ENCODE measurements around the gene PROK2.

The PROK2 gene, protein sequence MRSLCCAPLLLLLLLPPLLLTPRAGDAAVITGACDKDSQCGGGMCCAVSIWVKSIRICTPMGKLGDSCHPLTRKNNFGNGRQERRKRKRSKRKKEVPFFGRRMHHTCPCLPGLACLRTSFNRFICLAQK

DNA sequence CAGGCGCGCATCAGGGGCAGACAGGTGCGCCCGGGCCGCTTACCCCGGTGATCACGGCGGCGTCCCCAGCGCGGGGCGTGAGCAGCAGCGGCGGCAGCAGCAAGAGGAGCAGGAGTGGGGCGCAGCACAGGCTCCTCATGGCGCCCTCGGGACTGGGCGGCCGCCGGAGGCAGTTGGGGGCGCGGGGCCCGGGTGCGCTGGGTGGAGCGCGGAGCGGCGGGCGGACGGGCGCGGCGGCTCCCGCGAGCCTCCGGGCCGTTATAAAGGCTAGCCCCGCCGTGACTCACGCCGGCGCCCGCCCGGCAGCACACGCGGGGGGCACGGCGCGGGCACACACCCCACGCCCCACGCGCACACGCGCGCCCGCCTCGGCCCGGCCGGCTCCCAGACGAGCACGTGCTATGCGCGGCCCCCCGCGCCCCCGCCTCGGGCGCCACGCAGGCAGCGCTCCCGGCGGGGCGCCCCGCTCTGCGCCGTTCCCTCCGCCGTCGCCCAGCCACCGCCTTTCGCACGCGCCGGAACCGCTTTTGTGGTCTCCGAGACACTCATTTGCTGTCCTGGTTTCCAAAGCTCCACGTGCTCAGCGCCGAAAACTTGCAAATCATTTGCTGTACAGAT is at the start of gene PROK2:
Gene PROK2, minus strand, starts transcription at position 235 of the 618 bp plus-strand sequence. Its CDS starts 96 bp downstream, at position 139.
- DNase-seq, result no peak

DNA sequence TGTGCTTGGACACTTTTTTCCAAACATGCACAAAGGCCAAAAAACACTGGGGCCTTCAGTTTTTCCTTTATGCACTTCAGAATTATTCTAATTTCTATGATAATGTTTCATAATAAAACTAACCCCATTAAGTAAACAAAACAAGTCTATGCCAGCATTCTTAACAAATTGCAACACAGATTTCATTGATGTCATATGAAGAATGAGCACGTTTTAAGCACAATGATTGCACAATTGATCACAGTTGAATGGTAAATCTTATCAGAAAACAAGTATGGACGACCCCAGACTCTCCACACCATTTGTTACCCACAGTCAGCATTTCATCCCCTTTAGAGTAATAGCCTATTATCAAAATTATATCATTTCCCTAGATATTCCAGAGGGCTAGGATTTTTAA is 46.7 kb upstream of the PROK2 start:
- DNase-seq, result no peak

DNA sequence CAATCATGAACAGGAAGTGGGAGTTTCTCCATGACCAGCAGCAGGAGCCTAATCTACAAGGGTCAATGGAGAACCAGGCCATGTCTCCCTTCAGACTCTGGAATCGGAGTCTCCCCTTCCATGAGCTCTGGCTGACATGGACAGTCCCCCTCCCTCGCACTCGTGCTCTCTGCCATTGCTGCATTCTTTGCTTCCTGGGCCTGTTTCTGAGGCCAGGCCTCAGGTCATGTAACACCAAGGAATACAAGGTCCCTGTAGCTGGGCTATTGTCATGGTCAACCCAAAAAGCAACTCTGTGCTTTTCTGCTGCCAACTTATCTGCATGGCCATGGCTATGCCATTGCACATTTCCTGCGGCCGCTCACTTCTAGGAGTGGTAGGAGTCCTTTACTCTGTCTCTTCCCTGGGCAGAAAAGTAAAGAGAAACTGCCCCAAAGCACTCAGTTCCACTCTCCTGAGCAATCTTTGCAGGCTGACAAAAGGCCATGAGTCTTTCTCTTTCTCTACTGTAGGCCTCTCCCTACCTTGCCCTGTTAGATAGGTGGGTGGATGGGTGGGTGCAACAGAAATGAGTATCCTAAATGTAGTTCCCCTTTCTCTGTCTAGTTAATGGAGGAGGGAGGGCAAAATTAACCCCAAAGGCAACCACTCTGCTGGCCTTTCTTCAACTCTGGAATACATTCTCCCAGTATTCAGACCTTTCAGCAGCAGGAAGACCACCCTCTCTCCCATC is 40.8 kb upstream of the PROK2 start:
- DNase-seq, result no peak

DNA sequence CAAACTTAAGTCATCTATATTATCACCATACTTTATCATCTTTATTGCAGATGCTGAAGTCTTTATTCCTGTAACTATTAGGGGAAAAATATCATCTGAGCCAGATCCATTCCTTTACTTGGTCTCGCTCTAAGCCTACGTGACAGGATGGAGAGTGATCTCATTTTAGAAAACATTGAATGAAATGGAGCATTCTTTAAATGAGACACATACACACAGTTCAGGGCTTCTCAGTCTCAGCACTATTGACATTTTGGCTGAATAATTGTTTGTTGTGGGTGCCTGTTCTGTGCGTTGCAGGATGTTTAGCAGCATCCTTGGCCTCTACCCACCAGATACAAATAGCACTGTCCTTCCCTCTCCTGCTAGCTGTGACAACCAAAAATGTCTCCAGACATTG is 36.2 kb upstream of the PROK2 start:
- no peak for DNase-seq

DNA sequence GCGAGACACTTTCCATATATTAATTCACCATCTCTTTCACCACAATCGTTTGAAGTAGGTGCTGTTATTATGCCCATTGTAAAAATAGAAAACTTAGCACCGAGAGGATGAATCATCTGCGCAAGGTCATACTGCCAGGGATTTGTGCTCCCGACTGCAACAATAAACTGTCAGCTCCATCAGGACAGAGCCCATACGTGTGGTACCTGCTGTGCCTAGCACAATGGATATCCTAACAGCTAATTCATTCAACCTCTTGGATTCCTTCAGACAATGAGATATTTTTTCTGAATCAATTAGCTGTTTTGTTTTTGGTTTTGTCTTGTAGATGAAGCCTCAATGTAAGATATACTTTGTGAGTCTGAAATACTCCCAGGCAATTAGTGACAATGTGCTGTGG is 32.3 kb upstream of the PROK2 start:
- DNase-seq, result no peak

DNA sequence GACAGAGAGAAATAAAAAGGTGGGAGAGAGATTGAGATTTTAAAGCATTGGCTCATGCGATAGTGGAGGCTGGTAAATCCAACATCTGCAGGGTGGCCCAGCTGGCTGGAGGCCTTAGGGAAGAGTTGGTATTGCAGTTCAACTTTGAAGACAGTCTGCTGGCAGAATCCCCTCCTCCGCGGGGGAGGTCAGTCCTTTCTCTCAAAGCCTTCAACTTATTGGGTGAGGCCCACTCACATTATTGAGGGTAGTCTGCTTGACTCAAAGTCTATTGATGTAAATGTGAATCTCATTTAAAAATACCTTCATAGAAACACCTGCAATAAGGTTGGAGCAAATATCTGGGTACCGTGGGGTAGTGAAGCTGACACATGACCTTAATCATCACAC is 31.8 kb upstream of the PROK2 start:
- no peak for DNase-seq

DNA sequence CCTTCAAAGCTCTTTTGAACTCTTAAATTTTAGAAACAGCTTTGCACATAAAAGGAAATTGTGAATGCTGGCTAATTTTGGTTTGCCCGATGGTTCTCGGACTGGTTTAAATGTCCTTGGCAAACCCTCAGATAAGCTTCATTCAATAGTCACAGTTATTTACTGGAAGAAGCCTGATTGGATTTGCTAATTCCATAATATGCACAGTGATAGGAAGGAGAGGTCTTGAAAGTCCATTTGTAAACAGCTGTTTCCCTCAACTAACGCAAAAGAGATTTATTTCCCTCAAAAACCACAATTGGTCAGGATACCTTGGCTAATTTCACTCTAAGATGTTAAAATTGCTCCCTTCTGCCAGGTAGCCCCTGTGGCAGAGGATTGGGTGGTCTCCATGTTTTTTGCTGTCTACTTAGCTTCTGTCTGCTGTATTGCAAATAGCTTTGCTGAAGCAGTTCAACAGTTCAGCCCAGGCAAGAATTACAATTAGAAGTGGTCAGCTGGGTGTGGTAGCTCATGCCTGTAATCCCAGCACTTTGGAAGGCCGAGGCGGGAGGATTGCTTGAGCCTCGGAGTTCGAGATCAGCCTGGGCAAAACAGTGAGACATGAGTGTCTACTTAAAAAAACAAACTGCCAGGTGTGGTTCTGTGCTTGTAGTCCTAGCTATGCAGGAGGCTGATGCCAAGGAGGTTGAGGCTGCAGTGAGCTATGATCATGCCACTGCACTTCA is 30.6 kb upstream of the PROK2 start:
- no peak for DNase-seq

DNA sequence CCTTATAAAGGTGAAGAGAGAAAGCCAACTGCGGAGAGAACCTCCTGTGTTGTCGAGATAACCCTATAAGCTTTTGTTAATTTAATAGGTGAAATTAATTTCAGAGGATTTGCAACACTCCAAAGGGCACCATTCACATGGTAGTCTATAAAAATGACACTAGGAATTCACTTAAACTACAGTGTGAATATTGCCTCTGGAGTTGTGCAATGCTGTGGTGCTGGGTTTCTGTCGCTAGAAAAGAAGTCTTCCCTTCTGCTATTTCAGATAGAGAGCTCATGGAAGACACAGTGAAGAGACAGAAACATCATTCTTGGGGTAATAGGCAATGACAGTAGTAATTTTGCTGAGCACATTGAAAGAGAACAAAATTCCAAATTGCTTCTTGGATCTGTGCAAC is 28.8 kb upstream of the PROK2 start:
- no peak for DNase-seq

DNA sequence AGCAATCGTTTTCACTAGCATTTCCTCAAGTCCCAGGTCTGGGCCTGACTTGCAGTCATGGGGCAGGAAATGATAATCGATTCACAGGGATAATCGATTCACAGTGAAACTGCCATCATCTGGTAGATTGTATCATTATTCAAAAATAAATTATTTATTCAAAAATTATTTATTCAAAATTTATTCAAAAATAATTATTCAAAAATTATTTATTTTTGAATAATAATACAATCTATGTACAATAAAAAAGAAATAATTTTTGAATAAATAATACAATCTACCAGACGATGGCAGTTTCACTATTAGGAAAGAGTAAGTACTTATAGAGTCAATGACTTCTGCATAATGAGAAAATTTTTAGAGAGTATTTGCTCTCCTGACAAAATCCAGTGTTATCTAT is 28.1 kb upstream of the PROK2 start:
- no peak for DNase-seq

DNA sequence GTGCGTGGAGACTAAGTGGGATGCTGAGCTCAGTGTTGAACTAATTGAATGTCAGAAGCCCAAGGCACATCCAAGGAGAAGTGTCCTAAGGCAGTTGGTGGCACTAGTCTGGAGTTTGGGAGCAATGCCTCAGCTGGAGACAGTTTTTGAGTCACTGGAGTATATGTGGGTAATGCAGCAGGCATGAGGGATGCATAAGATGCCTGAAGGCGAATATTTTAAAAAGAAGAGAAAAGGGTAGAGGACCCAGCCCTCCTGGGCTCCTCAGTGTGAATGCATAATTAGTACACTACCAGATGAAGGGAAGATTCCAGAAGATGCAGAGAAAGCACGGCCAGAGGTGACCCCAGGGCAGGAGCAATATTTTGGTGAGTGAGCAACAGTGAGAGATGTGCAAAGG is 25.1 kb upstream of the PROK2 start:
- DNase-seq, result no peak

DNA sequence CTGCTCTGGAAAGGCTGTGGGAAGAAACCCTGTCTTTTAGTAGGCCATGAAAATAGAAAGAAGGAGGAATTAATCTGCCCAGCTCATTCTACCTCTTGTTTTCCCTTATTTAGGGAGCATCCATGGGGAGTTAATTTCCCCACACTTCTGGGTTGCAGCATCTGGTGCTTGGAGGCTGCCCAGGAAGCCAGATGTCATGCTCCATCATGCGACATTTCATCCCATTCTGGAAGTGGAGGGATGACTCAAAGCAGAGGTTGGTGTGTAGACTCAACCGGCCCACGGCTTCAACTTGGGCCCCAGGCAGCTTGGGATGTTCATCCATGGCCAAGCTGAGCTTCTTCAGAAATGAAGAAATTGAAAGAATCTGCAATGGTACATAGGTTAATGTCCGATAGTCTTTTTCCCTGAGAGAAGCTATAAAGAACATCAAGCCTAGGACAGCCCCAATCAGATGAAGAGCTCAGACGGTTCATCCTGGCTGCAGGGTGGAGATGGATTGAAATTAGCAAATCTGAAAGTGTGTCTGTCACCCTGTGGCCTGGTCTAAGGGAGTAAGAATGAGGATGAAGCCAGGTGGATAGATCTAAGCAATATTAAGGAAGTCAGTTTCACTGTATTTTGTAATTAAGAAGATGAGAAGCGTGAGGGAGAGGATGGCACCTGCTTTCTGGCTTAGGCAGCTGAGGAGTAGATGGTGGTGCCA is 24.5 kb upstream of the PROK2 start:
- DNase-seq, result no peak

DNA sequence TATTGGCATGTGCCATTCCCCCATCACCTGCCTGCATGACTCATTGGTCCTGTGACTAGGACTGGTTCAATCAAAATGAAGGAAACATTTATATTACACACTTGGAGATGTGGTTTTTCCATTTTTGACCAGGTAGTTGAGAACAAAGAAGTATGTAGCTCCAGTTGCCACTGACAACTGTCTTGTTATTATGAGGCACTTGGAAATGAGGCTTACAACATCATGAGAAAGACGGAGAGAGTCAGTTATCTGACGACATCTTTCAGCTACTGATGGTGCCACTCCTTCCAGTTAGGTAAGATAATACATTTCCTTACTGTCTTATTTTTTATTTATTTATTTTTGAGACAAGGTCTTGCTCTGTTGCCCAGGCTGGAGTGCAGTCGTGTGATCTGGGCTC is 21.8 kb upstream of the PROK2 start:
- DNase-seq, result no peak

DNA sequence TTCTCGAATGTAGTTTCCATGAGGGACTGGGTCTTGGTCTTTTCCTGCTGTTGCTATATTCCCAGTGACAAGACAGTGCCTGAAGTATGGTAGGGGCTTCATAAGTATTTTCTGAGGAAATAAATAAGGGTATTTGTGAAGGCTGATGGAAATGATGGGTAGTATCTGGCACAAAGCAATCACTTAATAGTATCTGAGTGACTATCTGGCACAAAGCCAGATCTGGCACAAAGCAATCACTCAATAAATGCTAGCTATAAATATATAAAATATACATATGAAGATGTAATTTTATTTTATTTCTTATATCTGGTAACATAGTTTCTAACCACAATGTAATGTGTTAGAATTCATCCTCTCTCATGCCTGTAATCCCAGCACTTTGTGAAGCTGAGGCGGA is 20.7 kb upstream of the PROK2 start:
- no peak for DNase-seq

DNA sequence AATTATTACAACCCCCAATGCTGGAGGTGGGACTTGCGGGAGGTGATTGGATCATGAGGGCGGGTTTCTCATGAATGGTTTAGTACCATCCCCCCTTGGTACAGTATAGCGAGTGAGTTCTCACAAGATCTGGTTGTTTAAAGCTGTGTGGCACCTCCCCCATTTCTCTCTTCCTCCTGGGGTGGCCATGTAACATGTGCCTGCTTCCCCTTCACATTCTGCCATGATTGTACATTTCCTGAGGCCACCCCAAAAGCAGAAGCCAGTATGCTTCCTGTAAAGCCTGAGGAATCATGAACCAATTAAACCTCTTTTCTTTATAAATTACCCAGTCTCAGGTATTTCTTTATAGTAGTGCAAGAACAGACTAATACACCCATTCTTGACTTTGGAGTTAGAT is 20.3 kb upstream of the PROK2 start:
- DNase-seq, result no peak

DNA sequence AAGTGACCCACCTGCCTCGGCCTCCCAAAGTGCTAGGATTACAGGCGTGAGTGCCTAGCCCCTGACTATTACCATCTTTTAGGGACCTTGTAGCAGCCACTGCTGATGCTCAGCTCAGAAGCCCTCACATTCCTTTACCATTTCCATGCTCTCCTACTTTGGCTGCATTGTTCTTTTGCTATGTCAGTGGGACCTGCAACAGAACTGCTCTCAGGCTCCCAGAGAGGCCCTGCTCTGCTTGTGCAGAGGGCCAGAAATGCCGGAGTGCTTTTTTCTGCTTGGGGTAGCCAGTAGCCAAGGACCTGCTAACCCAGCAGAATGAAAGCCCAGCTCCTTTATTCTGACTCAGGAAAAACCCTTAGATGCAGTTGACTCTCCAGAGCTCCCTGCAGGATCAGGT is 18.3 kb upstream of the PROK2 start:
- DNase-seq, result no peak

DNA sequence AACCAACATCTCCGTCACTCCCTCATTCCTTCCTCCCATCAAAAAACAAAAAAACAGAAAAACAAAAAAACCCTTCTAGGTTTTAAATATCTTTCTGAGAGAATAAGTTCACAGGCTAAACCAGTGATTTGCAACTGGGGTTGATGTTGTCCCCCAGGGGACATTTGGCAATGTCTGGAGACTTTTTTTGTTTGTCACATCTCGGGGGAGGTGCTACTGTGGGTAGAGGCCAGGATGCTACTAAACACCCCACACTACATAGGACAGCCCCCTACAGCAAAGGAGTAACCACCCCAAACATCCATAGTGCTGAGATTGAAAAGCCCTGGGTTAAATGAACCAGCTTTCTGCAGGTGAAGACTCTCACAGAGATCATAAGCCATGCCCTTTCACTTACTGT is 17.0 kb upstream of the PROK2 start:
- no peak for DNase-seq

DNA sequence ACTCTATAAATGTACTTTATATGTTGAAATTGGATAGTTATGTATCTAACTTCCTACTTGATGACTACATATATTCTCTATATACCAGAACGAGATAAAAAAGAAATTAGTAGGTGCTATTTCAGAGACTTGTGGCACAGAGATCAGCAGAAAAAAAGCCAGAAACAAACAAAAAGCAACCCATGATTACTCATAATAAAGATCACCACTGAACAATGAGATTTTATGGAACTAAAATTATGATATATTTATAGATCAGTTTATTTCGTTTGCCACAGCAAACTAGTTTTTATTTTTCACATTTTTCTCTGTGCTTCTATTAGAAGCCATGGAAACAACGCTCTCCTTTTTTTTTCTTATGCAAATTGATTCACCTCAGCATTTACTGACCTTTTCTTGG is 15.1 kb upstream of the PROK2 start:
- DNase-seq, result no peak

DNA sequence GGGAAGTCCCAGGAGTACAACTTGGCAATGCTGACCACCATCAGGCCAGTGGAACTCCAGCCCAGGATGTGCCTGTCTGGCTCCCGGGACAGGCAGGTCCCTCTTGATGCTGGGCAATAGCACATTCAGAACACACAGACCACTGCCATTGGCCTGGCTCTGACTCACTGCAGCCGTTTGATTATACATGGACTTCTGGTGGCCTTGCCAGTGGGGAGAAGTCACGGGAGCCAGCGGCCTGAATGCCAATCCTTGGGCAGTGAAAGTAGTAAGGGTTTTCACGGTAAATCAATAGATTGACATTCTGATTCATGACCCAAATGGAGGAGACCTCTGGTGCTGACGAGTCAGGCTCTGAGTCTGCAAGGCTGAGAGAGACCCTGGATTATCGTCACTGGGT is 12.5 kb upstream of the PROK2 start:
- DNase-seq, result no peak

DNA sequence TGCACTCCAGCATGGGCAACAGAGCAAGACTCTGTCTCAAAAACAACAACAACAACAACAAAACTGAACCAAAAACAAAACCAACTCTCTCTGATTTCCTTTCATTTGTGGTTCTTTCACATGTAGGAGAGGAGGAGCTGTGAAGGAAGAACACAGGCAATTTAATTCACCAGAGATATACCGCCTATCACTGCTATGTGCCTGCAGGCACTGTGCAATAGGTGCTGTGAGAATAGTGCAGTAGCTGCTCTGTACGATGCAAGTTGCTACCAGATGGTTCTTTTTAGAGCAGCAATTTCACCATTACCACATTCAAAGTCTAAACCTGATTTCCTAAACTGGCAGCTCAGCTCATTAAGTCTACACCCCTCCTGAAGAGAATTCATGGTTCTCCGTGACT is 11.3 kb upstream of the PROK2 start:
- DNase-seq, result no peak

DNA sequence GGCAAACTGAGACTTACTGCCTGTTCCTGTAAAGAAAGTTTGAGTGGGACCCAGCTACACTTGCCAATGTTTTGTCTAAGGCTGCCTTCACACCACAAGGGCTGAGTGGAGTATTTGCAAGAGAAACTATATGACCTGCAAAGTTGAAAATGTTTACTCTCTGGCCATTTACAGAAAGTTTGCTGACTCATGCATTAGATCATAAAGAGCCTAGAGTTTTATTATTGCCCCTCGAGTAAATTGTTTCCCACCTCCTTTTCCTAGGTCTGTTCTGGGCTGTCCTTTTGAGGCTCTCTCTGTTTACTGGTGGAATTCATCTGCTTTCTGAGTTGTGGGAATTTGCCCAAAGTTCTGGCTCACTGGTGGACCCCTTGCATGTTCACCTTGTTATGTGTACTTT is 6.7 kb upstream of the PROK2 start:
- DNase-seq, result no peak

DNA sequence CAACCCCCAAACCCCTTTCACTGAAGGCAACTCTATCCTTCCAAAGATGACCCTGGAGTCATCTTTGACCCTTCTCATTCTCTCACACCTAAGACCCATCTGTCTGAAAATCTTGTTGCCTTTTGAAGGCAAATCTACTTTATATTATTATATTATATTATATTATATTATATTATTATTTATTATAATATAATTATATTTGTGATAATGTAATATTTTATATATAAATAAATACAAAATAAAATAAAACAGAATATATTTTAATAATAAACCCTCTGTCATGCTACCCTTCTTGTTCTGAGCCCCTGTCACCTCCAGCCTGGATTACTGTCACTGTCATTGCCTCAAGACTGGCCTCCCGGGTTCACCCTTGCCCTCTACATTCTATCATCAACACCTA is 5.0 kb upstream of the PROK2 start:
- DNase-seq, result no peak

DNA sequence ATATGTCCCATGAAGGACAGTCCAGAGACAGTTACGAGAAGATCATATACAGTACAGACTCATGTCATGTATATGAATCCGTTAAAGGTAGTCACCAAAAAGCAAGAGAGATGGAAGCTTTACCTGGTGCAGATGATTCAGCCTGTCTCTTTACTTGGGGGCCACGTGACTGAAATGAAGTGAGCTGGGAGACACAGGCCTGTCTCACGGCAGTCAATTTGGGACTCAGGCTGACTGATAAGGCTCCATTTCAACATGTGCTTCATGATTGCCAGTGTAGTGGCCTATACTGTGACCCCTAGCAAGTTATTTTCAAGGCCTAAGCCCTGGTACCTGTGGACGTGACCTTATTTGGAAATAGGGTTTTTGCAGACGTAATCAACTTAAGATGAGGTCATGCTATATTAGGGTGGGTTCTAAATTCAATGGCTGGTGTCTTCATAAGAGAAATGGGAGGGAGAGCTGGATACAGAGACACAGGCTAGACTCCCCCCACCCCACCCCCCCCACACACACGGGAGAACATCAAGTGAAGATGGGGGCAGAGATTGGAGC is 3.0 kb upstream of the PROK2 start:
- DNase-seq, result no peak

DNA sequence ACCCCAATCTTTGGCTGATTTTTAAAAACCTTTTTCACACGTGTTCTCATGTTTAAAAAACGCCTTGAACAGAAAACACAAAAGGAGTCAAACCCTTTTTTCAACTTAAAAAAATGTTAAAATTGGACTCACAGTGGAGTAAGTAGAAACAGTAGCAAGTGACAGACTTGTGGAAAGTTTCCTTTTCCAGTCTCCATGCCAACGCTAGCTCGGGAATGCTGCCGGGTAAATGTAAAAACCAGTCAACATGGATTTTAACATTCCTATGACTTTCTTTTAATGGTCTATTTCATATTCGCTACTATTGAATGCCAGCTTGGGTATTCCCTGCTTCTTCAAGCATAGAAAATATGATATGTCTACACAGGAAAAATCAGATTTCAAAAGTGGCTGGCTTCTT is 1.6 kb upstream of the PROK2 start:
- no peak for DNase-seq
